Measurements from ENCODE around the gene PTPRN2.

PTPRN2 gene

DNA sequence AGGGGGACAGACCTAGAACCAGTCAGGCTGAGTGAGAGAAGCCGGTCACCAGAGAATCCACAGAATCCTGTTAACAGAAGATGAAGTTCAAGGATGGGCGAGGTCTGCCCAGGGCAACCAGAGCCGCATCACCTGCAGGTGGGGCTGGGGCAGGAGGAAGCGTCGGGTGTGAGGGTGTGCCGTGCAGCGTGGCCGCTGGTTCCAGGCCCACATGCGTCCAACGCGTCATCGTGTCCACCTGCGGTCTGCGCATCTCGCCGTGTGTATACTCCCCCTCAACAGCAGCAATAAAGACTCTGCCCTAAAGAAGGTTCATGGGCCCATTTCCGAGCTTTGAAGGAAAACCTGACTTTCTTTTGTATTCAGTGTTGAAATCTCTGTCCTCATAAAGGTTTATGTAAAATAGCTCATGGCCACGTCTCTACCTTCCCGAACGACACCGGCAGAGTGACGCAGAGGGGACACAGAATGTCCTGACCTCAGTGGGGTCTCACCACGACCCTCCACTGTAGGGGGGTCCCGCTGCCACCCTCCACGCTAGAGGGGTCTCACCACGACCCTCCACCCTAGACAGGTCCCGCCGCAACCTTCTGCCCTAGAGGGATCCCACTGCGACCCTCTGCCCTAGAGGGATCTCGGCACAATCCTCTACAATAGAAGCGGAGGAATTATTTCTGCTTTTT is 446.9 kb downstream of the PTPRN2 start:
- no peak for DNase-seq (ENCODE audit: low read depth, low spot score)

DNA sequence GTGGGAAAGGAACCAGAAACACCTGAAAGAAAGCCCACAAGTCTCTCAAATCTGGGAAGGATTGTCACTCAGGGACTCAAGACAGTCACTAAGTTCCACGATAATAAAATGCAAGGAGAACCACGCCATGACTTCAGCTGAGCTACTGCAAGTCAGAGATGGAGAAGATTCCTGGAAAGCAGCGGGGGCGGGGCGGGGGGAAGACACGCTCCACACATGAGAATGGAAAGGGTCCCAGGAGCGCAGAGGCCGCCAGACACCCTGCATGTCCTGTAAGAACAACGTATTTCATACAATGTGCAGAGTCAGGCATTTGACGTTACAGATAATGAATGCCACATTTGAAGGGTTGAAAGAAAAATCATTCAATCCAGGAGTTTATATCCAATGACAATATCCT is 448.1 kb downstream of the PTPRN2 start:
- DNase-seq (ENCODE audit: low read depth, low spot score) = no peak

DNA sequence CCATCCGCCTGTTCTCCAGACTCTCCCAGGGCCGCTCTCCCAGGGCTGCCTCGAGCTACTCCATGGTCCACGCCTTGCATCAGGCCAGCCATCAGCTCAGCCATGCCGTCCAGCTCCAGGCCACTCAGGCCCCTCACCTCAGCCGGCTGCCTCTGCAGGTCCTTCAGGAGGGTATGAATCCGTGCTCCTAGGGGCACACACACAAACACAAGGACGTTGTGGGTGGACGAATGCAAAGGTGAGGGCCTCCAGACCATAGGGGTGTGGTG is 449.4 kb downstream of the PTPRN2 start:
- no peak for DNase-seq (ENCODE audit: low read depth, low spot score)

DNA sequence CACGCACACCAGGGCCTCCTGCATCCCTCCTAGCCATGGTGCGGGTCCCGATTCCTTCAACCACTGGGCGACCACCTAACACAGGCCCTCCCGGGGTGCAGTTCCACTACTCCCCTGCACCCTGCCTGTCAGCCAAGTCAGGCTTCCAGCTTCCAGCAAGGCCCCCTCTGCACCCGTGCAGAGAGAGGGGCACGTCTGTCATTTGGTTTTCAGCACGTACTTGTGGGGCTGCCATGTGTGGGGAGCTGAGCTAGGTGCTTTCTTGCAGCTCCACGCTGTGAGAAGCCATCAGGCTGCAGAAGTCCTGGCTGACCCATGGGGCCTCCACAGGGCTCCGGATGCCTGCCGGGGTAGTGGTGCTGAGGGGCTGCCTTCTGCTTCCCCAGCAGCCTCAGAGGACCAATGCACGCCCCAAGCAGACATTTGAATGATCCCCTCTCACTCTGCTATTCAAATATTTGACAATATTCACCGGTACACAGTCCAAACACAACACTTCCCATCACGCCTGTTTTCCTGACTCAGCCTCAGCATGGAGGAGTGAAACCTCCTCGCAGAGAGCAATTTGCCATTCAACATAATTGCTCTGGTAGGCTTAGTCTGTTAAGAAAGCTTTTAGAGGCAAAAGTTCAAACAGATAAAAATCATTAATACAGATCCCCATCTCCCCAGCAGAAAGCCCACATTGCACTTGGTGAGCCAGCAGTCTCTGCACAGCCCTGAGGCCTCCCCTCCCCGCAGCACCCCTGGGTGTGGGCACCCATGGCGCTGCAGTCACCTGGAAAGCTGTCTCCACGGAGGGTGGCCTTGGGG is 449.9 kb downstream of the PTPRN2 start:
- DNase-seq (ENCODE audit: low read depth, low spot score) = no peak

DNA sequence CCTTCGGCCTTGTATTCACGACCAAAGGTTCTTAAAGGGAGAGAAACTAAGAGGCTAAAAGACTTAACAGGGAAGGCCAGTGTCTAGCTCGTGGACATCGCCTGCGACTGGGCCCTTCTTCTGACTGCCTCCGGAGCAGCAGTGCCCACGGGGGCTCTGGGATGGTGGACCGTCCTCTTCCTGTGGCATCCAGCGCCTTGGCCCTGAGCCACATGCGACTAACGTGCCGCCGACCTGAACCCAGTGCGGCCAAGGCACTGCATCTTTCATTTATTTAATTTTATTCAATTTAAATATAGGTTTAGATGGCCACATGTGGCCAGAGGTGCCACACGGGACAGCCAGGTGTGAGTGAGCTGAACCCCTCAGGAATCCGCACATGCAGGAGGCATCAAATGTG is 451.7 kb downstream of the PTPRN2 start:
- DNase-seq (ENCODE audit: low read depth, low spot score) = no peak

DNA sequence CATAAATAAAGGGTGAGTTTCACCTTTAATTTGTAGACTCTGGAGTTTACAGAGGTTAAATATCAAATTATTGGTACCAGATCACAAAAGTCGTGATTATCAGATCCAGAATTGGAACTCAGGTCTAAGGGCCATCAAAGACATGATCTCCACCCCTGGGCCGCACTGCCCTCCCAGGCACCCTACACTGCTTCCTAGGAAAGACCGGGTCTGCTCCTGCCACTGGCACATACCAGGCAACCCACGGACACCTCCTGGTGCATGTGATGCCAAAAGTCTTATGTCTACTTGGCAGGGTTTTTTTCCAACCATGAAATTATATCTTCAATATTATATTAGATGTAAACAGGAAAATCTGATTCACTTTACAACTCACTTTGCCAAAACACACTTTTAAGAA is 452.8 kb downstream of the PTPRN2 start:
- DNase-seq (ENCODE audit: low read depth, low spot score) = no peak

DNA sequence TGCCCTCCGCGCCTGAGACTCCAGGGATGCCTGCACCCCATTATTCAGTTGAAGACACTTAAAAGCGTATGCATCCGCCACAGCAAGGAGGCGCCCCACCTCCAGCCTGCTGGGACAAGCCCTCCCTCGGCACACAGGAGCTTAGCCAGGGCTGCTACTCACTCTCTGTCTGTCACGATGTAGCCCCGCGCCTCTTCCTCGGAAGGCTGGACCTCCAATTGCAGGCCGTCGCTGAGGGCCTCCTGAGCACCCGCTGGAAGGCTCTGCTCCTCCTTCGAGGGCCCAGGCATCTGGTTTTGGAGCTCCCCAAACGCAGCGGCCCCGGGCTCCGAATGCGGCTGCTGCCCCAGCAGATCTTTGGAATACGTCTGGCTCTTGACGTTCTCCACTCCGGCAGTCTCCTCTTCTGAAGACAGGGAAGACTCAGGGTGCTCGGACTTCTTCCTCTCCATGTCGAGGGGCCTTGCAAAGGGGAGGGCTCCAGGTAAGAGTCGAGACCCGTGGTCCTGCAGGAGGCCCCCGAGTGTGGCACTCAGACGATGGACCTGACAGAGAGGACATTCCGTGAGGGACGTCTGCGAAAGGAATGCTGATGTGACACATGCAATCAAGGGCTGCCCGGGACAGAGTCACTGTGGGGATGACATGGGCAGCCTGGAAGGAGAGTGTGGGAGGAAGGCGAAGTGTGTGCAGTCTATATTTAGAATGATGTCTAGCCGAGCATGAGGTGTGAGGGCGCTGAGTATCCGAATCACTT is 453.9 kb downstream of the PTPRN2 start:
- no peak for DNase-seq (ENCODE audit: low read depth, low spot score)

DNA sequence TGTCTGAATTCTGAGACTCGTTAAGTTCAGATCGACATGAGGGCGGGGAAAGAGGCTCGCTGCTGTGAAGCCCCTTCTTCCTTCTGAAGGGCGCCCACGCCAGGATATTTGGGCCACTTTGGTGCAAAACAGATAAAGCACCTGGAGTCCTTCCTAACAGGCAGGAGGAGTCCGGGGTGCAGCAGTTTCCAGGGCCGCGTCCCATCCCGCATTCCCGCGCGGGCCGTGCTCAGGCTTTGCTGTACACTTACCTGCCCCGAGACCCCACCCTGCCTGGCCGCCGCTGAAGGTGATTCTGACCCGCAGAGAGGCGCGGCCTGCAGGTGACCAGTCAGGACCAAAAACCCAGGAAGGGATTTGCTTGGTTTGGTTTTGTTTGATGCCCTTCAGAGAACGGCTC is 454.6 kb downstream of the PTPRN2 start:
- no peak for DNase-seq (ENCODE audit: low read depth, low spot score)

DNA sequence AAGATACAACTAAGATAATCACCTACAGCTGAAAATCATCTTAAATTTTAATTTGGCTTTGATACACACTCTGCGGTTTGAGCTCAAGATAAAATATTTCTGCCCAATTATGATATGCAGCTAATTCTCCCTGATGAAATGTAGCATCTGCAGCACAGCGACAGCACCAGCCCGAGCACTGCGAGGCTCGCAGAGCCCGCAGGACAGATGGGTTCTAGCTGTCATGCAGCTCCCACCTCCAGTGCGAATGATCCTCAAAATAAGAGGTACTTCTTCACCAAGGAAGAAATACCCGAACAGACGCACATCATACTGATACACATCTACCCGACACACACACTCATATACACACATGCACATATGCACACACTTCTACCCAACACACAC is 457.6 kb downstream of the PTPRN2 start:
- DNase-seq (ENCODE audit: low read depth, low spot score) = no peak

DNA sequence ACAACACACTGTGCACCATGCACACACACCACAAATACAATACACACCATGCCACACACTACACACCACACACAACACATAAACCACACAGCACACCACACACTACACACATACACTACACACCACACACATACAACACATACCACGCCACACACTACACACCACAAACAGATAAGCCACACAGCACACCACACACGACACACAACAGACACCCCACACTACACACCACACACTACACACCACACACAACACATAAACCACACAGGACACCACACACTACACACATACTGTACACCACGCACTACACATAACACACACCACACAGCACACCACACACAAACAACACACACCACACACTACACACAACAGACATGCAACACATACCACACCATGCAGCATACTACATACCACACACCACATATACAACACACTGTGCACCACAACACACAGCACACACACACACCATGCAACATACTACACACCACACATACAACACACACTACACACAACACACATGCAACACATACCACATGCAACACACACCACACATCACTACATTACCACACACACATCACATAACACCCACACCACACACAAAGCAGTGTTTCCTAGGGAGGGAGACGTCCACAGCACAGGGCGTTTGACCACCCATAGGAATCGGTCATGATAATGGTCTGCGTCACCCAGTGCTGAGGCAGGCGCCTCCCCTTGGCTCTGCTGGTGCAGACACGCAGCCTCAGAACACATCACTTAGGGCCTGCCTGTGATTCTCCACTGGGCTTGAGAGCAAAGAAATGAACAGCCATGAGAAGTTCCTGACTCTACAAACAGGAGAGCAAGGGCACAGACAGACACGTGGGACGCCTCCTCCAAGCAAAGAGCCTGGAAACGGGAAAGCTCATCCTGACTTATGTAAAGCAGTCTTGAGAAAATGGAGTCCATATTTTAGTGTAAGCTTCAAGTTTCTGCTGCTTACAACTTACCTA is 458.3 kb downstream of the PTPRN2 start:
- no peak for DNase-seq (ENCODE audit: low read depth, low spot score)

DNA sequence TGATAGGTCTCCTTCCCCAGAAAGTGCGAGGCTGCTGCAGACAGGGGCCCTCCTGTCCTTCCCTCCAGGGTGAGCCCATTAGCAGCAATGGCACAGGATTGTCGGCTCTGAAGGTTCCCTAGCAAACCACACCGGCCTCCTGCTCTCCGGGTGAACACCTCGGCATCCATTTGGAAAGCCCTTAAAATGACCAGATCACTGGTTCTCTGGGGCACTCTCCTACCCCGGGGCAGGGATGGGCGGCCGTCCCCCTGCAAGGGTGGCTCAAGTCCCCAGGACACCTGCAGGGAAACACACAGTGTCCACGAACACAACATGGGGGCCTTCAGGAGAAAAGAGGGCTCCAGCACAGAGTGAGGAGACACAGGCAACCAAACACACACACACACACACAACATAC is 459.1 kb downstream of the PTPRN2 start:
- DNase-seq (ENCODE audit: low read depth, low spot score) = no peak

DNA sequence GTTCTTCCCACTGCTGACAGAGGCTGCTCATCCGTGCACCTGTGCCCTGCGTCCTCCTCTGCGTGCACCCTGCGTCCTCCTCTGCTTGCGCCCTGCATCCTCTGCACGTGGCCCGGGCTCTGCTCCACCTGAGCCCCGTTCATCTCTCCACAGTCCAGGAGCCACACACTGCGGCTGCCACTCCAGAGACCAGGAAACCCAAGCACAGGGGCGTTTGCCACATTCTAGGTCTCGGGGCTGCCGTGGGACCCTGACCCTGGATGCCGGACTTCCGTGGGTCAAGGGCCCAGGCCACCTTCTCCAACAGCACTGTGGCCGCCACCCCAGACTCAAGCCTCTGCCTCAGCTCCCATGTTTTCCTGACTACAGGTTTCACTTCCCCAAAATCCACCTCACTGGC is 460.4 kb downstream of the PTPRN2 start:
- no peak for DNase-seq (ENCODE audit: low read depth, low spot score)

DNA sequence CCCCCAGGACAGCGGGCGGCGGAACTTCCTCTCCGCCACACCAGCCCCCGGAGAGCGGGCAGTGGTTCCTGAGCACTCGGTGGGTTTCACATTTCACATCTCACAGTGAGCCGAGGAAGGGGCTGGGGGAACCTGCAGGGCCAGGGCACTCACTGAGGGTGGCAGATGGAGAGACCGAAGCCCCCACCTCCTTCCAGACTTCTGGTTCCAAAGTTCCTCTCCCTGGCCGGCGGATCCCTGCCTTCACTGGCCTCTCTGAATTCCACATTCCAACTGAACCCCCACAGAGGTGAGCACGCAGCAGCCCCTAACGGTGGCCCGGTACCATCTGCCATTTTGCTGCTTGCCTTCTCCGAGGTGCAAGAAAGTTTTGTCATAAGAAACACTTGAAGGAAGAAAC is 461.0 kb downstream of the PTPRN2 start:
- DNase-seq (ENCODE audit: low read depth, low spot score) = no peak

DNA sequence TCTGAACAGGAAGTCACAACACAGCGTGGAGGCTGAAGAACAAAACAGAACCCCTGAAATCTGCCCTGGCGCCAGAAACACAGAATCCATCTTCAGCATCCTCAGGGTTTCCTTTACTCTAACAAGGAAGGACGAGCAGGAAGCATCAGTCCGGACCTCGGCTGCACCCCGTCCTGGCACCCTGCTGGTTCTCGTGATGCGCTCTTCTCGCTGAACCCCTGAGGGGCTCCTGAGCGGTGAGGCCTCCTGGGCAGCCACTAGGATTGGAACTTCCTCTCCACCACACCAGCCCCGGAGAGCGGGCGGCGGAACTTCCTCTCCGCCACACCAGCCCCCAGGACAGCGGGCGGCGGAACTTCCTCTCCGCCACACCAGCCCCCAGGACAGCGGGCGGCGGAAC is 461.9 kb downstream of the PTPRN2 start:
- no peak for DNase-seq (ENCODE audit: low read depth, low spot score)

DNA sequence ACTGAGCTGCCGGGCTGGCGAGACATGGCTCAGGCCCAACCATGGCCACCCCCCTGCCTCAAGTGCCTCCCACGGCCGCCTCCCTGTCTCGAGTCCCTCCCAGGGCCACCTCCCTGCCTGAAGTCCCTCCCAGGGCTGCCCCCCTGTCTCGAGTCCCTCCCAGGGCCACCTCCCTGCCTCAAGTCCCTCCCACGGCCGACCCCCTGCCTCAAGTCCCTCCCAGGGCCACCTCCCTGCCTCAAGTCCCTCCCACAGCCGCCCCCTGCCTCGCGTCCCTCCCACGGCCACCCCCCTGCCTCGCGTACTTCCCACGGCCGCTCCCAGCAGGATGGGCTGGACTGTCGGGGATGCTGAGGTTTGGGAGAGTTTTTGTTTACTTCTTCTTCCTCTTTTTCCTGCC is 462.5 kb downstream of the PTPRN2 start:
- no peak for DNase-seq (ENCODE audit: low read depth, low spot score)

DNA sequence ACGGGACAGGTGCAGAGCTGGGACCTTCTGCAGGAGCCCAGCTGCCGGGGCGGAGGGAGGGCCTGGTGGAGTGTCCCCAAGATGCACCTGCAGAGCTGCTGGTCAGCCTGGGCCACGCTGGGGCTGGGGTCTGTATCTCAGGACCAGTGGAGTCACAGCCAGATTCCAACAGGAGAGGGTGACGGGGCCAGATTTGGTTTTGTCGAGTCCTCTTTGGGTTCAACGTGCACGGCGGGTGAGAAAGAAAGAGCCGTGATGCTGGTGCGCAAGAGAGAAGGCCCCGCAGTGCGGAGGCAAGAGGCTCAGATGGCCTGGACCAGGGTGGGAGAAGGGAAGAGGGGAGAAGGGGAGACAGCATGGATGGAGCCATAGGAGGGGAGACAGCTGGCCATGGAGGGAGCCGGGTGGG is 462.9 kb downstream of the PTPRN2 start:
- DNase-seq (ENCODE audit: low read depth, low spot score) = no peak

DNA sequence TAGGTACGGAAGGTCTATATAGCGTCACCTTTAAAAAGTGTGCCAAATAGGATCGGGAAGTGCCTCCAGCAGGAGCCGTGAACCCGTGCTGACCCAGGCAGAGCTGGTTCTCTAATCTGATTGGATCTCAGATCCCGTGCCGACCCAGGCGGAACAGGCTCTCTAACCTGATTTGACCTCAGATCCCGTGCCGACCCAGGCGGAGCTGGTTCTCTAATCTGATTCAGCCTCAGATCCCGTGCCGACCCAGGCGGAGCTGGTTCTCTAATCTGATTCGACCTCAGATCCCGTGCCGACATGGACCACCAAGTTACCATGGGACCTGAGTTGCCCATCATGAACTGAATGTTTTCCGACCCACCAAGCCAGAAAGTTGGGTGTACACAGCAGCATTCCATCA is 463.9 kb downstream of the PTPRN2 start:
- DNase-seq (ENCODE audit: low read depth, low spot score) = no peak

DNA sequence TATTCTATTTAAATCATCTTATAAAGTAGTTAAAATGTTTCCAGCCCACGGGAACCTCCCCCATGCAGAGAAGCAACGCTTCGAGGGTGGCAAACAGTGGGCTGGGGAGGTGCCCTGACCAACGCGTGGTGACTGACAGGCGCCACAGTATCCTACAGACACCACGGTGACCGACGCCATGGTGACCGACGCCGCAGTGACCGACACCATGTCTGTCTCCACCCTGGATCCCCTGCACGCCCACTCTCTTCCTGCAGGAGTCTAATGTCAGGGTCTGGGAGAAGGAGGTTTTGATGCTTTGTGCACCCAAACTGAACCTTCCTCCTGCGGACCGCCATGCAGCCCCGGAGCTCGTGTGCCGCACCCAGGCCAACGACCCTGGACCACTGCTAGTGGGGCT is 464.4 kb downstream of the PTPRN2 start:
- DNase-seq (ENCODE audit: low read depth, low spot score) = no peak

DNA sequence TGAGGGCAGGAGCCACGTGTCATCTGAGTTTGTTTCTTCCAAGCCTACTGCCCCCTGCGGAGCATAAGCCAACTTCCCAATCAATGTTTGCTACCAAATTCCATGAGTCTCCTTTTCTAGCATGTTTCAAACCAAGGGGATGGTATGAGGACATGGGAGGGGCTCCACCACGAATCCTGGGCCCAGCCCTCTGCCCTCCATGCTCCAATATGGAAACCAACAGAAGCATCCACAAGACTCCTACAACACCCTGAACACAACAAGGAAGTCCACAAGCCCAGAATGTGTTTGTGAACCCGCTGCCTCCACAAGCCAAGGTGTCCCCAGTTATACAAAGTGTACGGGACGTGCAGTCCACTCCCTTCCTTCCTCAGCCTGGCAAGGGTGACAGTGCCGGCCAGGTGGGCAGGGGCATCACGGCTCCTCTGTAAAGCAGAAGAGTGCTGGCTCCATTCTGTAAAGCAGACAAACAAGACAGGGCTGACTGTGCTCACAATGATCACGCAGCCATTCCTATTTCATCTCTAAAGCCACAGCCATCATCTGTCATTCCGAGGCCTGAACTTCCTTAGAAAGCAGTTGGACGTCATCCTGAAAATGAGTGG is 466.1 kb downstream of the PTPRN2 start:
- DNase-seq (ENCODE audit: low read depth, low spot score) = no peak

DNA sequence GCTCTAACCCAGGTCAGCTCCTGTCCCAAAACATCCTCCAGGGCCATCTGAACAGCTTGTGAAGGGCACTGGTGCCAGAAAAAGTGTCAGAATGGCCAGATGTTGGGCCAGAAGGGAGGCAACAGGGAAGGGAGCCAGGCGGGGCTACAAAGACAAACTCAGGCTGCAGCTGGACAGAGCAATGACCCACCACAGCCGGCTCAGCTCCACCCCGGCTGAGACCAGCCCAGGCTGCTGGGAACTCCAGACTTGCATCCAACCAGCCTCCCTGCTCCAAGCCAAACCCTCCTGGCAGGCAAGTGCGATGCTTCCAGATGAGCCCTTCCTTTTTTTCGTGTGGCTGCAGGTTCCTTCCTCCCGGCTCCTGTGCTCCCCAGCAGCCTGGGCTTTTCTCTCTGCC is 466.9 kb downstream of the PTPRN2 start:
- no peak for DNase-seq (ENCODE audit: low read depth, low spot score)

DNA sequence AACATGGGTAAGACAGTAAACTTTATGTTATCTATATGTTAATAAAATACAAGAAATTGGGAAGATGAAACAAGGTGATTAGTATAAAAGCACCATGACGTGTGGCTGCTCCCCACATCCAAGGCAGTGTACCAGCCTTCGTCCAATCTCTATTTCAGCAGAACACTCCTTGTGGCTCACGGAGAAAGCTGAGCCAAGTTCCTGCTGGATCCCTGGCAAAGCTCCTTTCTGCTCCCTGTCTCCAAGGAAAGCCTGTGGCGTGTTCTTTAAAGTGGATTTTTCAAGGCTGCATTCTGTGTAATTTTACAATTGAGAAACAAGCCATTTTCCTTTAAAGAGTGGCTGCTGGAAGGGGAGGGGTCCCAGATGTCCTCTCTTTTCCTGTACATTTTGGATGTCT is 467.3 kb downstream of the PTPRN2 start:
- no peak for DNase-seq (ENCODE audit: low read depth, low spot score)

All from smooth muscle cell of the brain vasculature (primary cell).